ENCODE data around the gene CREBBP. TPM values are rescaled to one million over a fixed set of nuclear protein-coding genes. Genes with fewer than 3 reads are reported as not detected.

CREBBP gene
- total and polyA plus RNA-seq, 2 experiments from 2014 or later: 36.9 to 54.8 TPM

GRCh38 chr16:3821184-3821583 is 59.3 kb downstream of the CREBBP start:
- no peak for DNase-seq (ENCODE audit: low spot score)
- H3K4me1 ChIP-seq (ENCODE audit: insufficient read depth): peaks cover 17% of the 10 kb centered on the region
- H3K36me3 ChIP-seq (ENCODE audit: insufficient read depth): no peaks in the 10 kb centered on the region
- Mint-ChIP-seq H3K27ac (no peak overlapping the region), H3K9me3 (no peaks in the 10 kb centered on the region), H3K36me3 (ENCODE audit: low read depth) (no peaks in the 10 kb centered on the region), H3K4me3 (no peak overlapping the region), H3K27me3 (ENCODE audit: insufficient read depth, low read depth, poor library complexity) (peaks cover 6% of the 10 kb centered on the region), H3K4me1 (peaks cover 49% of the 10 kb centered on the region)
- no peak for ATAC-seq
- H3F3A ChIP-seq (replicated peaks; ENCODE audit: low read depth): peaks cover 2% of the 10 kb centered on the region; the same call in 1 of the 2 replicates
- no peaks in the 10 kb centered on the region for H3K27me3 ChIP-seq (ENCODE audit: insufficient read depth)
- TF ChIP-seq ZNF462 (CRISPR knock-in tag; IDR thresholded peaks at IDR 0.05) (no peak), JUNB (IDR thresholded peaks at IDR 0.05; ENCODE audit: unreplicated experiment) (no peak), CREB1 (CRISPR knock-in tag; IDR thresholded peaks at IDR 0.05; ENCODE audit: low read depth) (no peak), EZH2 (IDR thresholded peaks at IDR 0.05; ENCODE audit: low read depth, unreplicated experiment) (no peak), CTCF (conservative IDR thresholded peaks at IDR 0.05; ENCODE audit: low read depth in 2 of 2) (no peak), REST (IDR thresholded peaks at IDR 0.05; ENCODE audit: unreplicated experiment) (no peak), NANOG (IDR thresholded peaks at IDR 0.05; ENCODE audit: borderline replicate concordance) (no peak), ETS1 (IDR thresholded peaks at IDR 0.05) (no peak), EZH2phosphoT487 (IDR thresholded peaks at IDR 0.05; ENCODE audit: unreplicated experiment) (no peak), ZNF114 (CRISPR knock-in tag; IDR thresholded peaks at IDR 0.05) (no peak), ZNF331 (CRISPR knock-in tag; IDR thresholded peaks at IDR 0.05; ENCODE audit: low read depth) (no peak)
- peaks cover 78% of the 10 kb centered on the region for H4K20me1 ChIP-seq (replicated peaks; ENCODE audit: insufficient read depth)
- no peak overlapping the region for H2AFZ ChIP-seq
- peaks cover 100% of the 10 kb centered on the region for H3K79me2 ChIP-seq (replicated peaks; ENCODE audit: insufficient read depth)
- H3K4me3 ChIP-seq: no peak overlapping the region
- 0 out of 2 replicates have a peak, but pooled peaks cover 4% of the 10 kb centered on the region for H3K9me2 ChIP-seq (ENCODE audit: insufficient read depth)
- no peak overlapping the region for H3K27ac ChIP-seq (ENCODE audit: low read depth)
- no peak overlapping the region for H3K4me2 ChIP-seq
